ENCODE results near the gene CHAC1.

The CHAC1 gene

DNA sequence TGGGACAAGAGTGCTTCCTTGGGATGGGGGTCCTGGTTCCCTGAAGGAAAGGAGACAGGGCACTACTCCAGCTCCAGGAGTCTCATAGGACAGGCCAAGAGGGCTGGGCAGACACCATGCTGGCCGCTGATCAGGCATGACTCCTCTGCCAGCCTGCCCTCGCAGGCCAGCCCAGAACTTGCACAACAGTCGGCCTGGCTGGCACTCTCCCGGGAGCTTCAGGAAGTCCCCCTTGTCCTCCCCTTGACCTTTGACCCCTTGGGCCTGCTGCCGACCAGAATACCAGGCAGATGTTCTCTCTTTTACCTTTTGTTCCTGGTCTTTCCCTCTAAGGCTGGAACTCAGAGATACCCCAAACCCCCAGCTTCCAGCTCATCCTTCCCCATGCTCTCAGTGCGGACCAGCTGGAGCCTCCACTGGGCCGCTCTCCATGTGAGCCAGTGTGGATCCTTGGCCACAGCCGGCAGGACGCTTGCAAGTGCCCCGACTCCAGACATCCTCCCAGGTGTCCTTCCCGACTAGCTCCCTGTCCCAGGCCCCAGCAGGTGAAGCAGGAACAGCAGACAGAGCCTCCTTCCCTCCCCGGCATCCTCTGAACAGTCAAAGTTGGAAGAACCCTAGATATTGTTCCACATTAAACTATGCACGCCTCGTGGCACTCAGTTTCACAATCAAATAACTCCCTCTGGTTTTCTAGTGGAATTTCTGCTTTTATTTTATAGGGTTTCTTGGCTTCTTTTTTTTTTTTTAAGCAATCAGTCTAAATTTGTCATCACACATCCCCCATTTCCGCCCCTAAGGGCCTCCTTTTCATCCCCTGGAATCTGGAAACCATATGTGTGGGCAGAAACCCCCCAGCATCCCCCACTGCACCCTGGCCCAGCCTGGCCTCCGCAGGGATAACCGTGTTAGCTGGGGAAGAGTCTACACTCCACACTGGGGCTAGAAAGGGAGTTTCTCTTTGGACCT lies 43.3 kb upstream of the CHAC1 start:
- TF ChIP-seq, protein P1, sequence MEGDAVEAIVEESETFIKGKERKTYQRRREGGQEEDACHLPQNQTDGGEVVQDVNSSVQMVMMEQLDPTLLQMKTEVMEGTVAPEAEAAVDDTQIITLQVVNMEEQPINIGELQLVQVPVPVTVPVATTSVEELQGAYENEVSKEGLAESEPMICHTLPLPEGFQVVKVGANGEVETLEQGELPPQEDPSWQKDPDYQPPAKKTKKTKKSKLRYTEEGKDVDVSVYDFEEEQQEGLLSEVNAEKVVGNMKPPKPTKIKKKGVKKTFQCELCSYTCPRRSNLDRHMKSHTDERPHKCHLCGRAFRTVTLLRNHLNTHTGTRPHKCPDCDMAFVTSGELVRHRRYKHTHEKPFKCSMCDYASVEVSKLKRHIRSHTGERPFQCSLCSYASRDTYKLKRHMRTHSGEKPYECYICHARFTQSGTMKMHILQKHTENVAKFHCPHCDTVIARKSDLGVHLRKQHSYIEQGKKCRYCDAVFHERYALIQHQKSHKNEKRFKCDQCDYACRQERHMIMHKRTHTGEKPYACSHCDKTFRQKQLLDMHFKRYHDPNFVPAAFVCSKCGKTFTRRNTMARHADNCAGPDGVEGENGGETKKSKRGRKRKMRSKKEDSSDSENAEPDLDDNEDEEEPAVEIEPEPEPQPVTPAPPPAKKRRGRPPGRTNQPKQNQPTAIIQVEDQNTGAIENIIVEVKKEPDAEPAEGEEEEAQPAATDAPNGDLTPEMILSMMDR (IDR thresholded peaks at IDR 0.05; ENCODE audit: control insufficient read depth, extremely low read depth, insufficient read depth) = no peak
- no peak overlapping the region for H3K4me3 ChIP-seq (ENCODE audit: low read depth, low read length)

DNA sequence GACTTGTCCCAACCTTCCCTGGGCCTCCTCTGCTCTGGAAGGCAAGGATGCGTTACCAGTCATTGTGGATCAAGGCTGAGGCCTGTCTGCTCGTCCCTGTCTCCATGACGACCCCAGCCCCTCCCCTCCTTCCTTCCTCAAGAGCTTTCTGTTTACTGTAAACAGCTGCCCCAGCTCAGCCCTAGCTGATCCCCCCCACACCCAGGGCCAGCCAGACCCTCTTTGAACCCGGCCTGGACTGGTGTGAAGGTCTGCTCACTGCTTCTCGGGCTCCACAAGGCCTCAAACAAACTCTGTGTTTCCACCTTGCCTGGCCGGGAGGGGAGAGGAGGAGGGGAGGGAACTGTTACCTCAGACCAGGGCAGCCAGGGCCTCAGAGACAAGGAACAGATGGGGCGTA lies 42.1 kb upstream of the CHAC1 start:
- H3K4me3 ChIP-seq (ENCODE audit: low read depth, low read length) = no peak overlapping the region
- DNase-seq (ENCODE audit: low read depth) = no peak
- TF ChIP-seq, protein P1 (IDR thresholded peaks at IDR 0.05; ENCODE audit: control insufficient read depth, extremely low read depth, insufficient read depth) = no peak

More for the DNA sequence above, 43.3 kb upstream of the CHAC1 start:
- DNase-seq (ENCODE audit: low read depth) = no peak

DNA sequence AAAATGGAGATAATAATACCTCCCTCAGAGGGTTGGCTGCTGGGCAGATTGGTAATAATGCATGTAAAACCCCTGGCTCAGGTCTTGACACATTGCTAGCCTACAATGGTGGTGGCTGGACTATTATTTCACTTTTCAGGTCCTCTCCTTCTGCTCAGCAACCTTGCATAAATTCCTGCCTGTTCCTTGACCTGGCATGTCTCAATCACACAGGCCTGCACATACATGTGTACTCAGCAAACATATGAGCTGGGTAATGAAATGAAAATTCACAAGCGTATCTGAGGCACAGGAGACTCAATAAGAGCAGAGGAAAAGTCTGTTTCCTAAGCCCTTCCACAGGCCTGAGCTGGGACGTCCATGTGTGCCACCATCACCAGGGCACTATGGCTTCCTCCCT lies 41.6 kb upstream of the CHAC1 start:
- H3K4me3 ChIP-seq (ENCODE audit: low read depth, low read length) = no peak overlapping the region
- no peak for DNase-seq (ENCODE audit: low read depth)
- TF ChIP-seq, protein P1 (IDR thresholded peaks at IDR 0.05; ENCODE audit: control insufficient read depth, extremely low read depth, insufficient read depth) = no peak

DNA sequence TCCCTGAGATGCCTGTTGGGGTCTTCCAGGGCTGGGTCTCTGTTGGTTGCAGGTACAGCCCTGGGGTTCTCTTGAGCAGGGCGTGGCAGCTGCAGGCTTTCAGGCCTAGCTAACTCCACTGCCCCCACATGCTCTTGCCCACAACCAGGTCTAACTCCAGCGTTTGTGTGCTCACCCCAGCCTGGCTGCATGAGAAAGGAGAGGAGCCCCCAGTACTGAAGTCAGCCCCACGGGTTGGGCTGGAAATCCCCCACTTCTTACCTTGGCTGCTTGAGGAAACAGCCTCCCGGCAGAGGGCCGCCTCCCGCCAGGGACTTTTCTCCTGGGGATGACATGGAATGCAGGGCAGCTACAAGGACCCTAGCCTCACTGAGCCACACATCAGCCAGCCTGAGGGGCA lies 40.8 kb upstream of the CHAC1 start:
- no peak overlapping the region for H3K4me3 ChIP-seq (ENCODE audit: low read depth, low read length)
- TF ChIP-seq, protein P1 (IDR thresholded peaks at IDR 0.05; ENCODE audit: control insufficient read depth, extremely low read depth, insufficient read depth) = no peak
- no peak for DNase-seq (ENCODE audit: low read depth)

DNA sequence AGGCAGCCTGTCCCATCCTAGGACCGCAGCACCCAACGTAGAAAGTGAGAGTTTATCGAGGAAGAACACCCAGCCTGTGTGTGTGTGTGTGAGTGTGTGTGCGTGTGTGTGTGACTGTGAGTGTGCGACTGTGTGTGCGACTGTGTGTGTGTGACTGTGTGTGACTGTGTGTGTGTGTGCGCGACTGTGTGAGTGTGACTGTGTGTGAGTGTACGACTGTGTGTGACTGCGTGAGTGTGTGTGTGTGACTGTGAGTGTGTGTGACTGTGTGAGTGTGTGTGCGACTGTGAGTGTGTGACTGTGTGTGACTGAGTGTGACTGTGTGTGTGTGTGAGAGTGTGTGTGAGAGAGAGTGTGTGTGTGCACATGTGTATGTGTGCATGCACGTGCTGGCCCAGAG lies 39.3 kb upstream of the CHAC1 start:
- no peak overlapping the region for H3K4me3 ChIP-seq (ENCODE audit: low read depth, low read length)
- no peak for DNase-seq (ENCODE audit: low read depth)
- TF ChIP-seq, protein P1 (IDR thresholded peaks at IDR 0.05; ENCODE audit: control insufficient read depth, extremely low read depth, insufficient read depth) = no peak

DNA sequence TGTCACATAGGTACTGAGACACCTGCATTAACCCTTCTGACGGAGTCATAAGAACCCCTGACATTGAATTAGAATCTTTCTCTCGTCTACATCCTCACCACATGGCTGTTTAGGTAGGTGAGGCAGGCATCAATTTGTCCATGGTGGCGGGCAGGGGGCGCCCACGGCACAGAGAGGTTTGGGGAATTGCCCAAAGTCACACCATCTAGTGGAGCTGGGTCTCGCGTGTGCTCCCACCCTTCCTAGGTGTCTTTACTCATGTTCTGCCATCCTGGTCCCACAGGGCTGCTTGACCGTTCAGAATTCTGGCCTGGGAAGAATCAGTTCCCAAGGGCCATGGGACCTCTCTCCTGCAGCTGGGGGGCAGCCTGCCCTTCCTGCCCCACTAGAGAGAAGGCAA lies 38.8 kb upstream of the CHAC1 start:
- TF ChIP-seq, protein P1 (IDR thresholded peaks at IDR 0.05; ENCODE audit: control insufficient read depth, extremely low read depth, insufficient read depth) = 0 out of 2 replicates have a peak, but pooled peaks have one; percentile 20
- no peak overlapping the region for H3K4me3 ChIP-seq (ENCODE audit: low read depth, low read length)
- DNase-seq (ENCODE audit: low read depth) = no peak
